RPMI7951 (cell line): Measurements from ENCODE around the gene TMEM165. TPM values are rescaled to one million over a fixed set of nuclear protein-coding genes. Genes with fewer than 3 reads are reported as not detected.
A peak's percentile ranks its signal among the peaks of the same experiment; 100 is the strongest.

Experiments used
- DNase-seq: peaks from one replicate; pipeline ENCODE4 v3.0.0-alpha.2; 2012; ENCODE audit warnings: low read depth
- total RNA-seq: library from RNA; depleted of rRNA; stranded (reverse); fragments of >200 nt; shearing (Covaris generic); gene quantifications from 2 replicates; pipeline ENCODE4 v1.2.3, GENCODE V29; 2014

Gene TMEM165
- total RNA-seq, 1 experiment from 2014 or later, result 96.1 TPM

DNA sequence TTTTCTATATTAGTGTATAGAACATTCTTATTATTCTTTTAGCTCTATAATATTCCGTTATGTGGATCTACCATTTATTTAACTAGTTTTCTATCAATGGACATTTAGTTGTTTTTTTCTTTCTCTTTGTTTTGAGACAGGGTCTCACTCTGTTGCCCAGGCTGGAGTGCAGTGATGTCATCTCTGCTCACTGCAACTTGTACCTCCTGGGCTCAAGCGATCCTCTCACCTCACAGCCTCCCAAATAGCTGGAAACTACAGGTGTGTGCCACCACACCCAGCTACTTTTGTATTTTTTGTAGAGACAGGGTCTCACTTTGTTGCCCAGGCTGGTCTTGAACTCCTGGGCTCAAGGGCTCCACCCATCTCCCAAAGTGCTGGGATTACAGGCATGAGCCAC is 10.8 kb downstream of the TMEM165 start:
- no peak for DNase-seq

DNA sequence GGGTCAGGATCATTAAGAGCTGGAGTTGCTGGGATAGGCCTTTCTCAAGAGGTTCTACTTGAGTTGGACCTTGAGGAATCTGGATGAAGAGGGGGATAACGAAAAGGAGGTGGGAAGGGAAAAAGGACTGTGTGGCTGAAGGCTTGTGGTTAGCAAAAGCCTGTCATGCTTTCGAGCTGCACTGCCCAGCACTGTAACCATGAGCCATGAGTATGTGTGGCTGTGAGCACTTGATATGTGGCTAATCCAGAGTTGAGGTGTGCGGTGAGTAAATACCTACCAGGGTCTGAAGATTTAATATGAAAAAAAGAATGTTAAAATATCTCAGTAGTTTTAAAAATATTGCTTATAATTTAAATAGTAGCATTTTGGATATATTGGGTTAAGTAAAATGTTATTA is 11.4 kb downstream of the TMEM165 start:
- DNase-seq, result no peak

DNA sequence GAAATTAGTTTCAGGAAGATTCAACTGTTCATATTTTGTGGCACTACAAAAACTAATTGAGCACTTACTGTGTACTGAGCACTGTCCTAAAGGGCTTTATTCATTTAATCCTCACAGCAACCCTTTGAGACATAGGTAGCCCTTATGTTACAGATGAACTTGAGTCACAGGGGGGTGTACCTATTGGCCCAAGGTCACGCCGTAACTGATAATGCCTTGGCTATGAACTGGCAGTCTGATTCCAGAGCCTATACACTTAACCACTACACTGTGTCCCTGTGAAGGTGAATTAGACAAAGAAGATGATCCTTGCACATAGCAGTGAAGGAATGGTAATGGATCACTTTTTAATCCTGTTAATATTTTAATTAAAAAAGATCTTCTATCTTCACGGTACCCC is 12.0 kb downstream of the TMEM165 start:
- DNase-seq, result no peak

DNA sequence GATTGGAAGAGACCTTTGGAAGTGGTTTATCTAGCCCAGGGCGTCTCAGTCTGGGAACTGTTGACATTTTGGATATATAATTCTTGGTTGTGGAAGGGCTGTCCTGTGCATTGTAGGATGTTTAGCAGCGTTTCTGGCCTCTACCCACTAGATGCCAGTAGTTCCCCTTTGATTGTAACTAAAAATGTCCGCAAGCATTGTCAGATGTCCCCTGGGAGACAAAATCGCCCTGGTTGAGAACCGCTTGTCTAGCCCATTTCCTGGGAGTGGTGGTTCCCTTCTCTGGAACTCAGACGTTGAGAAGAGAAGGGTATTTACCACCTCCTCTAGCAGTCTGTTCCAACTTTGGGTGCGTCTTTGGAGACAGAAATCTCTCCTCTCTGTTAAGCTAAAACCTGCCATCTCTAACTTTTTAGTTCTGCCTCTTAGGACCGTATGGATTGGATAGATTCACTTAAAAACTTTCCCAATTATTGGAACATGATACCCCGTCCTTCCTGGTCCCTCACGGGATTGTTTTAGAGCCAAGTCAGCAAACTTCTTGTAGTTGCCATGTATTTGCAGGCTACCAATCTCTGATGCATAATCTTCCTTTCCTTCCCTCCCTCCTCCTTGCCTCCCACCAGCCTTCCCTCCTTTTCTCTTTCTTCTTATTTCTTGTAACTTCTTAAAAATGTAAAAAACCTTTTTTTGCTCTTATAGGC is 13.9 kb downstream of the TMEM165 start:
- DNase-seq, result peak; percentile 59

DNA sequence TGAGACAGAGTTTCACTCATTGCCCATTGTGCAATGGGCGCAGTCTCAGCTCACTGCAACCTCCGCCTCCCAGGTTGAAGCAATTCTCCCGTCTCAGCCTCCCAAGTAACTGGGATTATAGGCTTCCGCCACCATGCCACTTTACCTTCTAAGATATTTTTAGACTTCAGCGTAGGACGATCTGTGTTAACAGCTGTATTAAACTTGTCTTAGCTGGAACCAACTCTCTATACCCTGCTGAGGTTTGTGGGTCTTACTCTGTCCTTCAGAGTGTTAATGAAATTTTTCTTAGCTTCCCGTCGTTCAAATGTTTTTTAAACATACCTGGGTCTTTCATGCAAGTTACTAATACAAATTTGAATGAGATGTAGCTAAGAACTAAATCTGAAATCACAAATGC is 14.7 kb downstream of the TMEM165 start:
- DNase-seq, result no peak

DNA sequence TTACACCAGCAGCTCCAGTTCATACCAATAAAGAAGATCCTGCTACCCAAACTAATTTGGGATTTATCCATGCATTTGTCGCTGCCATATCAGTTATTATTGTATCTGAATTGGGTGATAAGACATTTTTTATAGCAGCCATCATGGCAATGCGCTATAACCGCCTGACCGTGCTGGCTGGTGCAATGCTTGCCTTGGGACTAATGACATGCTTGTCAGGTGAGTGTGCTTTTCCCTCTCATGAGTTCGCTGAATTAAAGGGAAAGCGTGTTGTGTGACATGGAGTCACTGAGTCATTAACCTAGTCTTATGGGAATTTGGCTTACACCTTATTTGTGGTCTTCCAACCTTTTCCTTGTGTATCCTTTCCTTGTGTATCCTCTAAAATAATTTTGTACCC is 15.9 kb downstream of the TMEM165 start:
- no peak for DNase-seq

DNA sequence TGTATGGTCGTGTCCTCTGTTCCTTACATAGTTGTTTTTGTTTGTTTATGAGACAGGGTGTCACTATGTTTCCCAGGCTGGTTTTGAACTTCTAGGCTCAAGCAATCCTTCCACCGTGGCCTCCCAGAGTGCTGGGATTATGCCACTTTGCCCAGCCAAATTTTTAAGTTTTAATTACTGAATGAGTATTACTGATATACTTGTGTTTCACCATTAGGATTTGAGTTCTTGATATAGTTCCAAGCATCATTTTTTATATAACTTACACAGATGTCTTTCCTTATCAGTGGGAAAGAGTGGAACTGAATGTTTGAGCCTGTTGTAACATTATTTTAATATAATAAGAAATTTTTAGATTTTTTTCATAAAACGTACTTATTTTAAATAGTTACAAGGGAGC is 20.4 kb downstream of the TMEM165 start:
- DNase-seq, result no peak

DNA sequence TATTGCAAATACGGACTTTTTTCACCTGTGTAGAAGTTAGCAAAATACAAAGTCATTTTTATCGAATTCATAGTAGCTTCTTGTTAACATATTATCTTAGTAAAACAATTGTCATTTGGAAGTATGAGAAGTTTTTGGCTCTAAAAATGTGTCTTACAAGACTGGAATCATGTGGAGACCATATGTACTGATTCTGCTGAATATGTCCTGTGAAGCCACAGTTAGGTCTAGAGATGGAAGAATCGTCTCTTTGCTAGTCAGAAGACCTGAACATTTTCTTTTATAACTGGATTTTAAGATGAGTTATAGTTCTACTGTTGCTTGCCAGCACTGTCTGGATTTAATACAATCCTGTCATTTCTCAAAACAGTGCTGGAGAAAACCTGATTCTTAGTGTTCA is 29.0 kb downstream of the TMEM165 start:
- DNase-seq, result no peak

DNA sequence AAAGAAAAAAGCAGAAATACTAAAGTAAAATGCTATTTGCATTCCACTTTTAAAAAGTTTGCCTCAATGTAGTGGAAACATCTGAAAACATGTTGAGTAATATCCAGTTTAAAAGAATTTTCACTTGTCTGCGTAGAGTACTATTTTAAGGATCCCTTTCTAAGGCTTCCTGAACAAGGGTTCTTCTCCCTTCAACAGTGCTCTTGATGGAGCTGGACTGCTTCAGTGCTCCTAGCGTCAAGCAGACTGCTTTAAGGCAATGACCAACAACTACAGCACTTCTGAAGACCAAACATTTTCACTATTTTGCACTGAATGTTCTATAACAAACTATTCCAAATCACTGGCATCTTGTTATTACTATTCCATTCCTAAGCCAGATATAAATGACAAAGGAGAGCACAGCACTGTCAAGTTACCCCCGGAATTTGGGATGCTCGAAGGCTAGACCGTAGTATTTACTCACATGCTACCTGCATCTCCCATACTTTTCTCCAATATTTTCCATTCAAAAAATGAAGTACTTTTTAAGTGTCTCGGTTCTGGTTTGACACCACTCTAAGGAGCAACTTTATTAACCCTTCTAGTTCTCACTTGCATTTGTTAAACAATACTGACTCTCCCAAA is 36.1 kb downstream of the TMEM165 start:
- no peak for DNase-seq

DNA sequence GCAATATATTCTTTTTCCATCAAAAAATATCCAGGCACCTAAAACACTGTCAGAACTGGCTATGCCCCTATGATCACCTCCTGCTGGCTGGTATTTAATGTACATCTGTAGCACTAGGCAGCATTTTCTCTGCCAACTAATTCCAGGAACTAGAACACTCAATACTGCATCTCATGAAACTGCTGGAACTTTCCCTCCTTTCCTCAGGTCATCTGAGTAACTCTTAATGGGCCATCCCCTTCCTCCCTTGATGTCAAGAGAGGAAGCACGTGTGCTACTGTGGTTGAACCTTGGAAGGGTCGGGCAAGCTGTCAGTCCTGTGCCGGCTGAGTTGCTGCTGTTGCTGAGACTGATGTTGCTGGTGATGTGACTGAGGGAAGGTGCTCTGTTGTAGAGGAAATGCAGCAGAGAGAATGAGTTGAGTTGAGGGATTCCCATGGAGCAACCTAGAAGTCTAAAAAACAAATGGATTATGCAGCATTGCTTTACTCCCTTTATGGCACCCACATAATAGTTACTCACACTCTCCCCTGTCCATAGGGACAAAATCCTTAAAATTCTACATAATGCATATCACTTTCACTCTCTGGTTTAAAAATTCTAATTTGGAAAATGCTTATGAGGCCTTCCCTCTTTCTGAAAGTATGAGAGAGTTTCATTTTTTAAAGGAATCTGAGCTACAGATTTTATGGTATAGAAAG is 39.5 kb downstream of the TMEM165 start:
- no peak for DNase-seq

DNA sequence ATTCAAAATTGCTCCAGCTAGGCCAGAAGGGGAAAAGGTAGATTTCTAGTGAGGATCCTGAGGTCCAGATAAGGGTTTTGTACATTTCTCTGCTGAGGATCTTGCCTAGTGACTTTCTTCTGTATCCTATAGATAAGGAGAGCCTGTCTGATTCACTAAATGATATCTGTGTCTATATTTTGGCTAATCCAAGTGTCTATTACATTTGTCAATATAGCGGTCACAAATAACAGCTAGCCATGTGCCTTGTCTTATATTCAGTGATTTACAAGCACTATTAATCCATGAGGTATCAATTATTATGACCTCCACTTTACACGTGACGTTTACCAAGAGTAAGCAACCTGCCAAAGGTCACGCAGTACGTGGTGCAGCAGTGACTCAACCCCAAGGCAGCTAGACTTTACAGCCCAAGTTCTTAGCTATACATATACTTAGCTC is 41.6 kb downstream of the TMEM165 start:
- no peak for DNase-seq

DNA sequence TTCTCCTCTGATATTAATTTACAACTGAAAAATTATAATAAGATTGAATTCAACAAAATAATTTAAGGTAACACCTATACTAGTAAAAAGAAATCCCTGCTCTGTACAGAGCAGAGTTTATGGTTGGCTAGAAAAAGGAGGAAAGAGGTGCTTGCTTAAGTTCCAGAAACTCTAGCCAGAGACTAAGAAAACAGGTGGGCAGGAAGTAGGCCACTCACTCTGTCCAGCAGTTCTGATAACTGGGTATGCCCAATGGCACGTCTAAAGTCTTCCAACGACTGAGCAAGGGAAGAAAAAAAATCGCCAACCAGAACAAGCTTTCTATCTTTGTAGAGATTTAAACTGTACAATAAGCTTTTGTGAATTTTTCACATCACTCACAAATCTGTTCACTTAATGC is 42.1 kb downstream of the TMEM165 start:
- DNase-seq, result no peak

DNA sequence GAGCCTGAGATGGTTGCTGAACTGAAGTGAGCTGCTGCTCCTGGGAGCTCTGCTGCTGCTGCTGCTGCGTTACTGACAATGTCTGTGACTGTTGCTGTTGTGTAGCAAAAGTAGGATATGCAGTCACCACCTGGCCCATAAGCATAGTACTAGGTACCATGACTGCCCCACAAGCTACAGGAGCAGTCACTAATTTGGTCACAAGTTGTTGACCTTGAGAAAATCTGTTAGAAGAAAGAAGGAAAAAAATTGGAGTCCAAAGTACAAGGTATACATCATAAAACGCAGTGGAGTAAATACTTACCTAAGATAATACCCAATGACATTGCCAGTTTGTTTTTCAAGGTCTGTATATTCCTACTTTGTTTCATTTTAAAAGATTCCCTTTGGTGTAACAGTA is 42.6 kb downstream of the TMEM165 start:
- DNase-seq, result no peak

DNA sequence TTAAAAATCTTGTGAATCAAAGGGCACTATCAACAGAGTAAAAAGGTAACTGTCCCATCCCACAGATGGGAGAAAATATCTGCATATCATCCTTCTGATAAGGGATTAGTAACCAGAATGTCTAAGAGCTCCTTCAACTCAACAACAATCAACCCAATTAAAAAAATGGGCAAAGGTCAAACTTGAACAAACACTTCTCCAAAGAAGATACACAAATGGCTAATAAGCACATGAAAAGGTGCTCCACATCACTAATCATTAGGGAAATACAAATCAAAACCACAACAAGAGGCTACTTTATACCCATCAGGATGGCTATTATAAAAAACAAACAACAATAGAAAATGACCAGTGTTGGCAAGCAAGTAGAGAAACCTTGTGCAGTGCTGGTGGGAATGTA is 43.3 kb downstream of the TMEM165 start:
- DNase-seq, result no peak

DNA sequence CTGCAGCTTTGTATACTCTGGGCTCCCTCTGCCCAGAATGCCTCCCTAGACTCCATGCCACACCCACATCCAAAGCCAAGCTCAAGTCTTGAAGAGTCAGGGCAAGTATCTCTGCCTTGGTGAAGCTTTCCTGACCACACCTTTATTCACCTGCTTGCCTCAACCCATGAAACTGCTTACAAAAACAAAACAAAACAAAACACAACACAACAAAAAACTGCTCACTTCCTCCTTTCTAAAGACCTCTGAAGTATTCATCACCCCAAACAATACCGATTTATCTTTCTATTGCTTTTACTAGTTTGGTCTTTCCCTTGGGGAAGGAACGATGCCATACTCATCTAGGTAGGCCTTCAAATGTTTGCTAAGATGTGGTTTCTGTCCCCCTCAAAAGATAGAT is 45.0 kb downstream of the TMEM165 start:
- no peak for DNase-seq

DNA sequence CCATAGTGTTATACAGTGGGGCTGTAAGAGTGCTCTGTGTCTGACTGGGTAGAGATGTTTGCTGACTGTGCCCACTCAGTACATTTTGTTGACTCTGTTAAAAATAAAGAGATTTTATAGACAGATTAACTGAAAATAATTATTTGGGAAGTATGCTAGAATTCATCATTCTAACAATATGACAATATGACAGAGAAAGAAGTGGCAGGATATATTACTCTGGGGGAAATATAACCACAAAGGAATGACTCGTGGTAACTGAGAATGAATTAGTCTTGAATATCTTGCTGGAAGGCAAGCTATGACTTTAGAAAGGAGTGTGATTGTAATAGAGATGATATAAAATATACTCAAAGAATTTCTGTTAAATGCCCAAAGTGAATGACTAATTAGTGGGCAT is 46.8 kb downstream of the TMEM165 start:
- no peak for DNase-seq

DNA sequence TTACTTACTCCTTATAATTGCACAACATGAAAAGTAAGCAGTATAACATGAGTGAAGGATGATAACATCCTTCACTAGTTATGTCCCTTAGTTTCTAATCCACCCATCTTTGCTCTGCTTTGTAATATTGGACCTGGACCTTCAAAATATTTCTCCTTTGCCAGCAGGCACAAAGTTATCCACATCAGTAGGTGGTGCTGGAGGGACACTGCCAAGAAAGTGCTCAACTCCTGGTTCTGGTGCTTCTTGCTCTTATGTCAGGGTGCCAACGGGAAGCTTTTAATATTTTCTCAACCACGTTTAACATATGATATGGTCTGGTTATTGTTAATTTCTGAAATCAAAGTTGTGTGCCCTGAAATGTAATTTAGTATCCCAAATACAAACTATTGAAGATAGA is 49.1 kb downstream of the TMEM165 start:
- peak; percentile 23 for DNase-seq

DNA sequence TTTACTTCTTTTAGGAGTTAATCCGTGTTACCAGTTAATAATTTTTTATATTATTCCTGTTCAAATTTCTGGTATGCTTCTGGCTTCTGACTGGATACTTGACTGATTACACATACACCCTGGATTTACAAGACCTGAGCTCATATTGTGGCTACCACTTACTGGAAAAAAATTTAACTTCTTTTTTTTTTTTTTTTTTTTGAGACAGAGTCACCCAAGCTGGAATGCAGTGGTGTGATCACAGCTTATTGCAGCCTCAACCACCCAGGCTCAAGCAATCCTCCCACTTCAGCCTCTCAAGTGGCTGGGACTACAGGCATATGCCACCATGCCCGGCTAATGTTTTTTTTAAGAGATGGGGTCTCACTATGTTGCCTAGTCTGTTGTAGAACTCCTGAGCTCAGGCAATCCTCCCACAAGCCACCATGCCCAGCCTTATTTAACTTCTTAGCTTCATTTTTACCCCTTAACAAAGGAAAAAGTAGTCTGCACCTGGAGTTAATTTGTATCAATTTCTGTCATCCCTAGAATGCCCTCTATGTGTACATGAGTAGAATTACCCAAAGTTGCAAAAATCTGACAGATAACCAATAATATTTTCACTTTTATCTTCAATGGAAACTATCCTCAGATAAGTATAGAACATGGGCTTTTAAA is 50.3 kb downstream of the TMEM165 start:
- peak; percentile 34 for DNase-seq

DNA sequence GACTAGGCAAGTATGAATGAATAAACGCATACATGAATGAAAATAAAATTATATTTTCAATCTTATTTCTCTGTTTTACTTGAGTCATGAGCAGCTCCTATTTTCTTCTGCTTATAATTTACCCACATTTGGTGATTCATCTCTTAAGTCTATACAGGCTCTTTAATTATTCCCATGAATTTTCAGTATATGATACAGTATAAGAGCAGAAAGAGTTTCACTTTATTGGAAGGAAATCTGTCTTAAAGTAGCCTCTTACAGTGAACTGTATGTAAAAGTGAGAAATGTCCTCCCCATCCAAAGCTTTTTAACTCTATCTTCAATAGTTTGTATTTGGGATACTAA is 50.8 kb downstream of the TMEM165 start:
- DNase-seq, result no peak

DNA sequence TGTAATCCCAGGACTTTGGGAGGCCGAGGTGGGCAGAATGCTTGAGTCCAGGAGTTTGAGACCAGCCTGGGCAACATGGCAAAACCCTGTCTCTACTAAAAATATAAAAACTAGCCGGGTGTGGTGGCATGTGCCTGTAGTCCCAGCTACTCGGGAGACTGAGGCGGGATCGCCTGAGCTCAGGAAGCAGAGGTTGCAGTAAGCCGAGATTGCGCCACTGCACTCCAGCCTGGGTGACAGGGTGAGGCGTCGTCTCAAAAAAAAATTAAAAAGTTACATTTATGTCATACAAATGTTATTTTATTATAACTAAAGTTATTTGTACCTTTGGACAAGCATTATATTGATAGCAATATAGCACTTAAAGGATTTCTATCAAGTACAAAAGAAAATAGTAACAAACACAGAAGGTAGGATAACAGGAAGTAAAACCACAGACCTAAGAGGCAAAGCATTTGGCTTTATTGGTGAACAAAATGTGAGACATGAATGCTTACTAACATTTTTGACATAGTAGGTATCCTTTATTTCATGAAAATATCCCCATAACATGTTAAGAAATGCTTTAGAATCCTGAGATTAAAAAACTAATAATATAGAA is 51.5 kb downstream of the TMEM165 start:
- DNase-seq, result no peak

DNA sequence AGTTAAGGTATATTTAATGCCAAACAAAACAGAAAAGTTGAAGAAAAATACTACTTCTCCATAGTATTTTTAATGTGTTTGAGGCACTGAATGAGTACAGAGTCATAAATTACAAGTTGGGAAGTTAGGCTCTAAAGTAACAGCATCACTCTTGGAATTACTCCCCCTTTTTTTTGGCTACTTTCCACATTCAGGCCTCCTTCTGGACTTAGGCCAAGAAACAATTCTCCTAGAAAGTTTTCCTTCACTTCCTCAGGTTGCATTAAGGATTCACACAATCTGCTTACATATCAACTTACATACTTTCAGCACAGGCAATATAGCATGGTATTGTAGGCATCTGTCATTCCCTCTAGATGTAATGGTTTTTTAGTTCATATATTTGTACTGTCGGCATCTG is 52.1 kb downstream of the TMEM165 start:
- DNase-seq, result no peak

DNA sequence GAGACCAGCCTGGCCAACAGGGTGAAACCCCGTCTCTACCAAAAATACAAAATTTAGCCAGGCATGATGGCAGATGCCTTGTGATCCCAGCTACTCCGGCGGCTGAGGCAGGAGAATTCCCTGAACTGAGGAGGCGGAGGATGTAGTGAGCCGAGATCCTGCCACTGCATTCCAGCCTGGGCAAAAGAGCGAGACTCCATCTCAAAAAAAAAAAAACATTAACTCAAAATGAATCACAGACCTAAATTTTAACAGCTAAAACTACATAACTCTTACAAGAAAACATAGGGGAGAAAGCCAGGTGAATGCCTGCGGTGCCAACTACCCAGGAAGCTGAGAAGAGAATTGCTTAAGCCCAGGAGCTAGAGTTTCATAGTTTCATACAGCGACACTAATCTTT is 54.8 kb downstream of the TMEM165 start:
- no peak for DNase-seq
